Uterus (tissue), 4 donors: ENCODE results near the gene ANKRD63. TPM values are rescaled to one million over a fixed set of nuclear protein-coding genes. Genes with fewer than 3 reads are reported as not detected.

ENCODE experiments used
- DNase-seq, 2 donors: peaks; one replicate each; pipeline ENCODE4 v3.0.0-alpha.2; 2019 to 2020
- H3K27ac ChIP-seq, 2 donors: fragments of 200-600 bp; sonication (generic); 1 replicate in 1 of 2; 2 replicates in 1 of 2; pipeline ENCODE4 v1.5.1; 2016 to 2018
- H3K27me3 ChIP-seq, 2 donors: fragments of 200-600 bp; sonication (generic); one replicate each; pipeline ENCODE4 v1.5.1; 2018 to 2019; ENCODE audit warnings: control low read depth in 1 of 2
- H3K36me3 ChIP-seq, 2 donors: fragments of 200-600 bp; sonication (generic); one replicate each; pipeline ENCODE4 v1.5.1; 2019; ENCODE audit warnings: control low read depth in 1 of 2
- H3K4me1 ChIP-seq, 2 donors: fragments of 200-600 bp; sonication (generic); one replicate each; pipeline ENCODE4 v1.5.1; 2018 to 2019; ENCODE audit warnings: control low read depth in 1 of 2
- H3K4me3 ChIP-seq, 2 donors: fragments of 200-600 bp; sonication (generic); 1 replicate in 1 of 2; 2 replicates in 1 of 2; pipeline ENCODE4 v1.5.1; 2018 to 2019; ENCODE audit warnings: mild to moderate bottlenecking in 1 of 2
- H3K9me3 ChIP-seq, 2 donors: fragments of 200-600 bp; sonication (generic); one replicate each; pipeline ENCODE4 v1.5.1; 2019; ENCODE audit warnings: control low read depth in 1 of 2
- CTCF ChIP-seq, 4 experiments: fragments of 200-600 bp in 2 of 4; fragments of 450-650 bp in 2 of 4; sonication (generic) in 2 of 4; IDR thresholded peaks; one replicate each; pipeline ENCODE4 v1.5.1; 2016 to 2019; ENCODE audit warnings: antibody characterized with exemption in 4 of 4, mild to moderate bottlenecking in 2 of 4, moderate library complexity in 1 of 4
- POLR2A ChIP-seq, 2 donors: fragments of 450-650 bp; IDR thresholded peaks; one replicate each; pipeline ENCODE4 v1.6.1; 2016; ENCODE audit warnings: antibody characterized with exemption in 2 of 2, mild to moderate bottlenecking in 1 of 2, moderate library complexity in 1 of 2
- intact Hi-C: fragments of 100-400 bp; cut with DNase I; formaldehyde crosslinking; loops from one replicate; pipeline ENCODE4 v1.15.1; 2023; ENCODE audit warnings: low total_unique reads
- total RNA-seq, 4 donors: library from RNA; depleted of rRNA in 3 of 4; stranded (reverse); fragments of >200 nt in 3 of 4; gene quantifications; one replicate each; pipeline versions ENCODE4 v1.1.0 to v1.2.4, GENCODE V29; 2014 to 2023
- donor health status: DM: yes; HTN: yes; CAD: no.

ANKRD63 gene
- total RNA-seq, 4 donors from 2014 or later: 0.28 to 0.52 TPM; not detected in 2

- H3K4me3 ChIP-seq: no peak overlapping the region
- no peak overlapping the region for H3K27ac ChIP-seq
- intact Hi-C loops: no loop called here
- DNase-seq: no peak
- H3K27me3 ChIP-seq: no peaks in the 10 kb centered on the region
- H3K9me3 ChIP-seq: no peaks in the 10 kb centered on the region
- no peaks in the 10 kb centered on the region for H3K36me3 ChIP-seq
- peaks cover 0 to 11% of the 10 kb centered on the region in 2 donors for H3K4me1 ChIP-seq
- TF ChIP-seq POLR2A (IDR thresholded peaks at IDR 0.05) (no peak), CTCF (IDR thresholded peaks at IDR 0.05) (no peak)
These were observed 25.0 kb downstream of the ANKRD63 start for GRCh38 chr15:40257656-40258450.

DNA sequence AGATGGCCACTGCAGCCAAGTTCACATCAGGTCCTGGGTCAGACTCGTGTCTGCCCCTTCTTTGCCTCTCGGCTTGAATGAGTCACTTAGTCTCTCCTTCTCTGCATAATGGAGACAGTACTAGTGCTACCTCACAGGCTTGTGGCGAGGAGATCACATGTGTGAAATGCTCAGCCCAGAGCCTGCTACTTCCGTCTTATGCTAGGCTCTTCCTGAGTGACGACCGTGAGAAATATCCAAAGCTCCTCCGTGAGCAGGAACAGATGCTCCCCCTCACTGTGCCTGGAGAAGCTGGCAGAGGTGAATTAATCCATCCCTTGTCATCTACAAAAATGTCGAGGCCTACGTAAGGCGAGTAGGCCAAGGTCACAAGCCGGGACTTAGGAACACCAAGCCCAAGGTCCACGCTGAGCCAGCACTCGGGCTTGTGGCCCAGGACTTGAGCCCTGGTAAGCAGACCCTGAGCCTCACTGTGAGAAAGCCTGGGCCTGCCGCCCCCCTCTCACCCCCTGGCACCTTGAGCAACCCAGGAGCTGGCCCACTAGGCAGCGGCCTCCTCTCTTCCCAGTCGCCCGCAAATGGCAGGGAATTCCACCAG is 26.1 kb downstream of the ANKRD63 start:
- intact Hi-C loops: no loop called here

GRCh38 chr15:40255033-40255432 is 27.8 kb downstream of the ANKRD63 start:
- no peak for TF ChIP-seq POLR2A (IDR thresholded peaks at IDR 0.05)
- no peak for TF ChIP-seq CTCF (IDR thresholded peaks at IDR 0.05)
- Histone ChIP-seq H3K4me3 (no peak overlapping the region), H3K36me3 (no peaks in the 10 kb centered on the region), H3K4me1 (peaks cover 0 to 10% of the 10 kb centered on the region in 2 donors), H3K9me3 (no peaks in the 10 kb centered on the region), H3K27ac (no peak overlapping the region), H3K27me3 (no peaks in the 10 kb centered on the region)
- no peak for DNase-seq
- intact Hi-C loops: no loop called here

More for the DNA sequence above, 26.1 kb downstream of the ANKRD63 start:
- no peak overlapping the region for H3K4me3 ChIP-seq
- no peaks in the 10 kb centered on the region for H3K36me3 ChIP-seq
- TF ChIP-seq POLR2A (IDR thresholded peaks at IDR 0.05) (no peak), CTCF (IDR thresholded peaks at IDR 0.05) (no peak)
- no peaks in the 10 kb centered on the region for H3K9me3 ChIP-seq
- no peaks in the 10 kb centered on the region for H3K27me3 ChIP-seq
- no peak overlapping the region for H3K27ac ChIP-seq
- no peak for DNase-seq
- H3K4me1 ChIP-seq: peaks cover 0 to 10% of the 10 kb centered on the region in 2 donors

DNA sequence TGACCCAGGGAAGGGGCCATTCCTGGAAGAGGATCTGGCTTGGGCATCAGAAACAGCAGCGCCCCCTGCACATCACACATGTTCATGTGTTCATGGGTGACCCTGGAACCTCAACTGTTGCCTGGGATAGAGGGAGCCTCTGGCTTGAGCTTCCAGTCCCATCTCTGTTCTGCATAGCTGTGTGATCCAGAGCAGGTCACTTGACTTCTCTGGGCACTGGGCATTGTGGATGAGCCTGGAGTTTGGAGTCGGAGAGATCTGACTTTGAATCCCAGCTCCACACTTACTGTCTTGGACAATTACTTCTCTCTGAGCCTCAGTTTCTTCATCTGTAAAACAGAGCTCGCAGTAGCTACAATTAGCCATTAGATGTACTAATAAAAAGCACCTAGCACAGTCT is 28.4 kb downstream of the ANKRD63 start:
- DNase-seq: no peak
- H3K27ac ChIP-seq: no peak overlapping the region
- intact Hi-C loops: no loop called here

More for the DNA sequence above, 28.4 kb downstream of the ANKRD63 start:
- no peaks in the 10 kb centered on the region for H3K27me3 ChIP-seq
- H3K4me1 ChIP-seq: peaks cover 0 to 10% of the 10 kb centered on the region in 2 donors
- no peak for TF ChIP-seq CTCF (IDR thresholded peaks at IDR 0.05)
- no peak for TF ChIP-seq POLR2A (IDR thresholded peaks at IDR 0.05)
- H3K4me3 ChIP-seq: no peak overlapping the region
- no peaks in the 10 kb centered on the region for H3K36me3 ChIP-seq
- no peaks in the 10 kb centered on the region for H3K9me3 ChIP-seq
